HEK293 (cell line): ENCODE data around the gene AGO3.
A peak's percentile ranks its signal among the peaks of the same experiment; 100 is the strongest.

ENCODE experiments used
- GLIS2 ChIP-seq: fragments of 450-650 bp; formaldehyde crosslinking; IDR thresholded peaks from 2 replicates; pipeline ENCODE4 v1.5.1; 2016; ENCODE audit warnings: missing biosample characterization, missing genetic modification characterization
- IKZF3 ChIP-seq: fragments of 450-650 bp; IDR thresholded peaks from 2 replicates; pipeline ENCODE4 v1.5.0; 2018; ENCODE audit warnings: missing biosample characterization, mild to moderate bottlenecking, missing genetic modification characterization, moderate library complexity
- KLF8 ChIP-seq: fragments of 450-650 bp; formaldehyde crosslinking; IDR thresholded peaks from 2 replicates; pipeline ENCODE4 v1.5.1; 2016; ENCODE audit warnings: missing biosample characterization, missing genetic modification characterization
- MZF1 ChIP-seq: fragments of 450-650 bp; formaldehyde crosslinking; IDR thresholded peaks from 2 replicates; pipeline ENCODE4 v1.5.1; 2017; ENCODE audit warnings: missing biosample characterization, missing genetic modification characterization, borderline replicate concordance
- SCRT2 ChIP-seq: fragments of 450-650 bp; formaldehyde crosslinking; IDR thresholded peaks from 2 replicates; pipeline ENCODE4 v1.5.1; 2016; ENCODE audit warnings: missing biosample characterization, missing genetic modification characterization
- TRIM28 ChIP-seq: IDR thresholded peaks from 2 replicates; pipeline ENCODE4 v1.6.1; 2011; ENCODE audit warnings: low read length, control low read depth, borderline replicate concordance
- YY2 ChIP-seq: fragments of 450-650 bp; formaldehyde crosslinking; IDR thresholded peaks from 2 replicates; pipeline ENCODE4 v1.5.1; 2016; ENCODE audit warnings: missing biosample characterization, missing genetic modification characterization
- ZBTB48 ChIP-seq: fragments of 450-650 bp; formaldehyde crosslinking; IDR thresholded peaks from 2 replicates; pipeline ENCODE4 v1.5.1; 2016; ENCODE audit warnings: missing biosample characterization, missing genetic modification characterization
- ZBTB8A ChIP-seq: fragments of 450-650 bp; formaldehyde crosslinking; IDR thresholded peaks from 2 replicates; pipeline ENCODE4 v1.5.1; 2016; ENCODE audit warnings: missing biosample characterization, missing genetic modification characterization
- ZEB2 ChIP-seq: fragments of 450-650 bp; formaldehyde crosslinking; IDR thresholded peaks from 2 replicates; pipeline ENCODE4 v1.5.1; 2016; ENCODE audit warnings: missing biosample characterization, missing genetic modification characterization
- ZNF112 ChIP-seq: fragments of 450-650 bp; formaldehyde crosslinking; IDR thresholded peaks from 2 replicates; pipeline ENCODE4 v1.5.0; 2017; ENCODE audit warnings: missing biosample characterization, missing genetic modification characterization
- ZNF146 ChIP-seq: fragments of 450-650 bp; formaldehyde crosslinking; IDR thresholded peaks from 2 replicates; pipeline ENCODE4 v1.5.1; 2016; ENCODE audit warnings: missing biosample characterization, missing genetic modification characterization
- ZNF214 ChIP-seq: fragments of 450-650 bp; formaldehyde crosslinking; IDR thresholded peaks from 2 replicates; pipeline ENCODE4 v1.5.1; 2017; ENCODE audit warnings: missing biosample characterization, mild to moderate bottlenecking, missing genetic modification characterization, borderline replicate concordance
- ZNF223 ChIP-seq: fragments of 450-650 bp; formaldehyde crosslinking; IDR thresholded peaks from 2 replicates; pipeline ENCODE4 v1.5.1; 2016; ENCODE audit warnings: missing biosample characterization, missing genetic modification characterization
- ZNF239 ChIP-seq: fragments of 450-650 bp; formaldehyde crosslinking; IDR thresholded peaks from 2 replicates; pipeline ENCODE4 v1.5.1; 2016; ENCODE audit warnings: missing biosample characterization, missing genetic modification characterization
- ZNF311 ChIP-seq: fragments of 450-650 bp; formaldehyde crosslinking; IDR thresholded peaks from 2 replicates; pipeline ENCODE4 v1.5.1; 2017; ENCODE audit warnings: missing biosample characterization, missing genetic modification characterization, borderline replicate concordance
- ZNF335 ChIP-seq: fragments of 450-650 bp; formaldehyde crosslinking; conservative IDR thresholded peaks from 2 replicates; pipeline ENCODE4 v1.5.1; 2016; ENCODE audit warnings: missing biosample characterization, missing genetic modification characterization
- ZNF404 ChIP-seq: fragments of 450-650 bp; formaldehyde crosslinking; IDR thresholded peaks from 2 replicates; pipeline ENCODE4 v1.5.1; 2017; ENCODE audit warnings: missing biosample characterization, missing genetic modification characterization
- ZNF514 ChIP-seq: fragments of 450-650 bp; formaldehyde crosslinking; IDR thresholded peaks from 2 replicates; pipeline ENCODE4 v1.5.1; 2016; ENCODE audit warnings: missing biosample characterization, missing genetic modification characterization
- ZNF530 ChIP-seq: fragments of 450-650 bp; formaldehyde crosslinking; IDR thresholded peaks from 2 replicates; pipeline ENCODE4 v1.5.1; 2016; ENCODE audit warnings: low read depth, missing biosample characterization, missing genetic modification characterization
- ZNF555 ChIP-seq: fragments of 450-650 bp; formaldehyde crosslinking; conservative IDR thresholded peaks from 2 replicates; pipeline ENCODE4 v1.5.1; 2017; ENCODE audit warnings: missing biosample characterization, mild to moderate bottlenecking, missing genetic modification characterization, inconsistent platforms
- ZNF623 ChIP-seq: fragments of 450-650 bp; formaldehyde crosslinking; IDR thresholded peaks from 2 replicates; pipeline ENCODE4 v1.5.1; 2016; ENCODE audit warnings: missing biosample characterization, missing genetic modification characterization
- ZSCAN23 ChIP-seq: fragments of 450-650 bp; formaldehyde crosslinking; IDR thresholded peaks from 2 replicates; pipeline ENCODE4 v1.5.1; 2016; ENCODE audit warnings: missing biosample characterization, missing genetic modification characterization
- ZXDB ChIP-seq: fragments of 450-650 bp; formaldehyde crosslinking; IDR thresholded peaks from 2 replicates; pipeline ENCODE4 v1.5.1; 2016; ENCODE audit warnings: missing biosample characterization, missing genetic modification characterization
- TF ChIP-seq, protein P1 (sequence below): fragments of 450-650 bp; formaldehyde crosslinking; IDR thresholded peaks from 2 replicates; pipeline ENCODE4 v1.5.1; 2016; ENCODE audit warnings: missing biosample characterization, missing genetic modification characterization
- TF ChIP-seq, protein P2 (sequence below): fragments of 450-650 bp; formaldehyde crosslinking; optimal IDR thresholded peaks from 2 replicates; pipeline ENCODE3; 2016; ENCODE audit warnings: missing biosample characterization, mild to moderate bottlenecking, missing genetic modification characterization
- TF ChIP-seq, protein P3 (sequence below): fragments of 450-650 bp; formaldehyde crosslinking; conservative IDR thresholded peaks from 2 replicates; pipeline ENCODE4 v1.5.1; 2016; ENCODE audit warnings: low read depth, missing biosample characterization, missing genetic modification characterization
- TF ChIP-seq, protein P4 (sequence below): fragments of 450-650 bp; formaldehyde crosslinking; IDR thresholded peaks from 2 replicates; pipeline ENCODE4 v1.5.1; 2016; ENCODE audit warnings: missing biosample characterization, missing genetic modification characterization
- TF ChIP-seq, protein P5 (sequence below): fragments of 450-650 bp; formaldehyde crosslinking; IDR thresholded peaks from 2 replicates; pipeline ENCODE4 v1.5.1; 2017; ENCODE audit warnings: missing biosample characterization, missing genetic modification characterization
- TF ChIP-seq, protein P6 (sequence below): fragments of 450-650 bp; formaldehyde crosslinking; IDR thresholded peaks from 2 replicates; pipeline ENCODE4 v1.5.1; 2016; ENCODE audit warnings: missing biosample characterization, missing genetic modification characterization

The AGO3 gene

DNA sequence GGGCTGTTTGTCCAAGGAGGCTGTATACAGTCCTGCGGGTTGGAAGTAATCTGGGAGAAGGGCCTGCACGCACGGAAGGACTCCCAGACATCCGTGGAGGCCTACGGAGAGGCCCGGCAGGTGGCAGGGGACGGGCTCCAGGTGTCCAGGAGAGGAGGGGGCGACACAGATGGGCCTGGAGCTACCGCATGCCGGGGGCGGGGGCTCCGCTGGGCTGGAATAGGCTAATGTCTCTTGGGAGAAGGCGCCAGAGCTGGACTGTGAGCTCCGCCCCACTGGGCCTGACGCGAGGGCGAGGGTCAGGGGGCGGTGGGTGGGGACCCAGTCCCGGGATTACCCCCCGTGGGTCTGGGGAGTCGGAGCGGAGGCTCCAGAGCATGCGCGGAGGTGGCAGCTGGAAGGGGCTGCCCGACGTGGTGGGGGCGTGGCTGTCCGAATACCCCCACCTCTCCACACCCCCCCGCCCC, 47.2 kb upstream of the AGO3 start (continued):
- TF ChIP-seq, protein P1, sequence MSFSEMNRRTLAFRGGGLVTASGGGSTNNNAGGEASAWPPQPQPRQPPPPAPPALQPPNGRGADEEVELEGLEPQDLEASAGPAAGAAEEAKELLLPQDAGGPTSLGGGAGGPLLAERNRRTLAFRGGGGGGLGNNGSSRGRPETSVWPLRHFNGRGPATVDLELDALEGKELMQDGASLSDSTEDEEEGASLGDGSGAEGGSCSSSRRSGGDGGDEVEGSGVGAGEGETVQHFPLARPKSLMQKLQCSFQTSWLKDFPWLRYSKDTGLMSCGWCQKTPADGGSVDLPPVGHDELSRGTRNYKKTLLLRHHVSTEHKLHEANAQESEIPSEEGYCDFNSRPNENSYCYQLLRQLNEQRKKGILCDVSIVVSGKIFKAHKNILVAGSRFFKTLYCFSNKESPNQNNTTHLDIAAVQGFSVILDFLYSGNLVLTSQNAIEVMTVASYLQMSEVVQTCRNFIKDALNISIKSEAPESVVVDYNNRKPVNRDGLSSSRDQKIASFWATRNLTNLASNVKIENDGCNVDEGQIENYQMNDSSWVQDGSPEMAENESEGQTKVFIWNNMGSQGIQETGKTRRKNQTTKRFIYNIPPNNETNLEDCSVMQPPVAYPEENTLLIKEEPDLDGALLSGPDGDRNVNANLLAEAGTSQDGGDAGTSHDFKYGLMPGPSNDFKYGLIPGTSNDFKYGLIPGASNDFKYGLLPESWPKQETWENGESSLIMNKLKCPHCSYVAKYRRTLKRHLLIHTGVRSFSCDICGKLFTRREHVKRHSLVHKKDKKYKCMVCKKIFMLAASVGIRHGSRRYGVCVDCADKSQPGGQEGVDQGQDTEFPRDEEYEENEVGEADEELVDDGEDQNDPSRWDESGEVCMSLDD = peak; percentile 66; the same call in 1 of the 2 replicates
- no peak; the same call in 1 of the 2 replicates for TF ChIP-seq IKZF3 (tag by site-specific recombination)
- TF ChIP-seq, protein P2, sequence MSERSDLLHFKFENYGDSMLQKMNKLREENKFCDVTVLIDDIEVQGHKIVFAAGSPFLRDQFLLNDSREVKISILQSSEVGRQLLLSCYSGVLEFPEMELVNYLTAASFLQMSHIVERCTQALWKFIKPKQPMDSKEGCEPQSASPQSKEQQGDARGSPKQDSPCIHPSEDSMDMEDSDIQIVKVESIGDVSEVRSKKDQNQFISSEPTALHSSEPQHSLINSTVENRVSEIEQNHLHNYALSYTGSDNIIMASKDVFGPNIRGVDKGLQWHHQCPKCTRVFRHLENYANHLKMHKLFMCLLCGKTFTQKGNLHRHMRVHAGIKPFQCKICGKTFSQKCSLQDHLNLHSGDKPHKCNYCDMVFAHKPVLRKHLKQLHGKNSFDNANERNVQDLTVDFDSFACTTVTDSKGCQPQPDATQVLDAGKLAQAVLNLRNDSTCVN = no peak
- TF ChIP-seq, protein P3, sequence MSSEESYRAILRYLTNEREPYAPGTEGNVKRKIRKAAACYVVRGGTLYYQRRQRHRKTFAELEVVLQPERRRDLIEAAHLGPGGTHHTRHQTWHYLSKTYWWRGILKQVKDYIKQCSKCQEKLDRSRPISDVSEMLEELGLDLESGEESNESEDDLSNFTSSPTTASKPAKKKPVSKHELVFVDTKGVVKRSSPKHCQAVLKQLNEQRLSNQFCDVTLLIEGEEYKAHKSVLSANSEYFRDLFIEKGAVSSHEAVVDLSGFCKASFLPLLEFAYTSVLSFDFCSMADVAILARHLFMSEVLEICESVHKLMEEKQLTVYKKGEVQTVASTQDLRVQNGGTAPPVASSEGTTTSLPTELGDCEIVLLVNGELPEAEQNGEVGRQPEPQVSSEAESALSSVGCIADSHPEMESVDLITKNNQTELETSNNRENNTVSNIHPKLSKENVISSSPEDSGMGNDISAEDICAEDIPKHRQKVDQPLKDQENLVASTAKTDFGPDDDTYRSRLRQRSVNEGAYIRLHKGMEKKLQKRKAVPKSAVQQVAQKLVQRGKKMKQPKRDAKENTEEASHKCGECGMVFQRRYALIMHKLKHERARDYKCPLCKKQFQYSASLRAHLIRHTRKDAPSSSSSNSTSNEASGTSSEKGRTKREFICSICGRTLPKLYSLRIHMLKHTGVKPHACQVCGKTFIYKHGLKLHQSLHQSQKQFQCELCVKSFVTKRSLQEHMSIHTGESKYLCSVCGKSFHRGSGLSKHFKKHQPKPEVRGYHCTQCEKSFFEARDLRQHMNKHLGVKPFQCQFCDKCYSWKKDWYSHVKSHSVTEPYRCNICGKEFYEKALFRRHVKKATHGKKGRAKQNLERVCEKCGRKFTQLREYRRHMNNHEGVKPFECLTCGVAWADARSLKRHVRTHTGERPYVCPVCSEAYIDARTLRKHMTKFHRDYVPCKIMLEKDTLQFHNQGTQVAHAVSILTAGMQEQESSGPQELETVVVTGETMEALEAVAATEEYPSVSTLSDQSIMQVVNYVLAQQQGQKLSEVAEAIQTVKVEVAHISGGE (tag by site-specific recombination) = peak; percentile 5; the same call in 1 of the 2 replicates
- TF ChIP-seq GLIS2 (tag by site-specific recombination) = peak; percentile 97
- TF ChIP-seq ZNF514 (tag by site-specific recombination) = no peak
- no peak for TF ChIP-seq ZNF146 (tag by site-specific recombination)
- TF ChIP-seq MZF1 (tag by site-specific recombination) = no peak
- peak; percentile 81 for TF ChIP-seq ZNF335 (tag by site-specific recombination)
- no peak for TF ChIP-seq ZNF404
- TF ChIP-seq ZBTB48 = no peak
- no peak for TF ChIP-seq YY2 (tag by site-specific recombination)
- 0 out of 2 replicates have a peak, but pooled peaks have one; percentile 8 for TF ChIP-seq ZXDB (tag by site-specific recombination)
- TF ChIP-seq, protein P4, sequence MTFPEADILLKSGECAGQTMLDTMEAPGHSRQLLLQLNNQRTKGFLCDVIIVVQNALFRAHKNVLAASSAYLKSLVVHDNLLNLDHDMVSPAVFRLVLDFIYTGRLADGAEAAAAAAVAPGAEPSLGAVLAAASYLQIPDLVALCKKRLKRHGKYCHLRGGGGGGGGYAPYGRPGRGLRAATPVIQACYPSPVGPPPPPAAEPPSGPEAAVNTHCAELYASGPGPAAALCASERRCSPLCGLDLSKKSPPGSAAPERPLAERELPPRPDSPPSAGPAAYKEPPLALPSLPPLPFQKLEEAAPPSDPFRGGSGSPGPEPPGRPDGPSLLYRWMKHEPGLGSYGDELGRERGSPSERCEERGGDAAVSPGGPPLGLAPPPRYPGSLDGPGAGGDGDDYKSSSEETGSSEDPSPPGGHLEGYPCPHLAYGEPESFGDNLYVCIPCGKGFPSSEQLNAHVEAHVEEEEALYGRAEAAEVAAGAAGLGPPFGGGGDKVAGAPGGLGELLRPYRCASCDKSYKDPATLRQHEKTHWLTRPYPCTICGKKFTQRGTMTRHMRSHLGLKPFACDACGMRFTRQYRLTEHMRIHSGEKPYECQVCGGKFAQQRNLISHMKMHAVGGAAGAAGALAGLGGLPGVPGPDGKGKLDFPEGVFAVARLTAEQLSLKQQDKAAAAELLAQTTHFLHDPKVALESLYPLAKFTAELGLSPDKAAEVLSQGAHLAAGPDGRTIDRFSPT (tag by site-specific recombination) = no peak
- TF ChIP-seq, protein P5, sequence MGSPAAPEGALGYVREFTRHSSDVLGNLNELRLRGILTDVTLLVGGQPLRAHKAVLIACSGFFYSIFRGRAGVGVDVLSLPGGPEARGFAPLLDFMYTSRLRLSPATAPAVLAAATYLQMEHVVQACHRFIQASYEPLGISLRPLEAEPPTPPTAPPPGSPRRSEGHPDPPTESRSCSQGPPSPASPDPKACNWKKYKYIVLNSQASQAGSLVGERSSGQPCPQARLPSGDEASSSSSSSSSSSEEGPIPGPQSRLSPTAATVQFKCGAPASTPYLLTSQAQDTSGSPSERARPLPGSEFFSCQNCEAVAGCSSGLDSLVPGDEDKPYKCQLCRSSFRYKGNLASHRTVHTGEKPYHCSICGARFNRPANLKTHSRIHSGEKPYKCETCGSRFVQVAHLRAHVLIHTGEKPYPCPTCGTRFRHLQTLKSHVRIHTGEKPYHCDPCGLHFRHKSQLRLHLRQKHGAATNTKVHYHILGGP (tag by site-specific recombination) = no peak
- TF ChIP-seq ZBTB8A (tag by site-specific recombination) = peak; percentile 90
- TF ChIP-seq TRIM28 = no peak
- no peak for TF ChIP-seq ZNF223 (tag by site-specific recombination)
- no peak for TF ChIP-seq ZNF311 (tag by site-specific recombination)
- TF ChIP-seq SCRT2 (tag by site-specific recombination) = no peak
- no peak for TF ChIP-seq ZNF239 (tag by site-specific recombination)
- no peak for TF ChIP-seq ZNF214
- TF ChIP-seq KLF8 = peak; percentile 87
- TF ChIP-seq ZNF112 (tag by site-specific recombination) = no peak
- no peak for TF ChIP-seq ZSCAN23 (tag by site-specific recombination)
- TF ChIP-seq ZNF623 (tag by site-specific recombination) = no peak
- TF ChIP-seq, protein P6, sequence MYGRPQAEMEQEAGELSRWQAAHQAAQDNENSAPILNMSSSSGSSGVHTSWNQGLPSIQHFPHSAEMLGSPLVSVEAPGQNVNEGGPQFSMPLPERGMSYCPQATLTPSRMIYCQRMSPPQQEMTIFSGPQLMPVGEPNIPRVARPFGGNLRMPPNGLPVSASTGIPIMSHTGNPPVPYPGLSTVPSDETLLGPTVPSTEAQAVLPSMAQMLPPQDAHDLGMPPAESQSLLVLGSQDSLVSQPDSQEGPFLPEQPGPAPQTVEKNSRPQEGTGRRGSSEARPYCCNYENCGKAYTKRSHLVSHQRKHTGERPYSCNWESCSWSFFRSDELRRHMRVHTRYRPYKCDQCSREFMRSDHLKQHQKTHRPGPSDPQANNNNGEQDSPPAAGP = no peak
- TF ChIP-seq ZNF555 (tag by site-specific recombination) = no peak
- TF ChIP-seq ZEB2 (tag by site-specific recombination) = no peak; the same call in 1 of the 2 replicates
- TF ChIP-seq ZNF530 (tag by site-specific recombination) = no peak
